NCI-H1105 (cell line): Measurements from ENCODE around the gene LRRC8E.
"Not testable (repeated sequence)": the region's sequence is repeated elsewhere in the genome, so short reads cannot be mapped to it uniquely, and the experiment has no call there.

Experiments
- DNase-seq: peaks from one replicate; lab custom pipeline; 2025; lab: John Stamatoyannopoulos, UW

The LRRC8E gene

GRCh38 chr19:7887408-7888144 lies 734 bp upstream of the LRRC8E start:
- DNase-seq, result no peak

GRCh38 chr19:7888826-7889217 lies 512 bp downstream of the LRRC8E start:
- DNase-seq, result no peak

GRCh38 chr19:7893362-7894101 lies 5.2 kb downstream of the LRRC8E start:
- DNase-seq, result not testable (repeated sequence)

- DNase-seq, result no peak
These were observed 6.5 kb downstream of the LRRC8E start for GRCh38 chr19:7894612-7895309.

GRCh38 chr19:7895565-7895964 lies 7.3 kb downstream of the LRRC8E start:
- no peak for DNase-seq

DNA sequence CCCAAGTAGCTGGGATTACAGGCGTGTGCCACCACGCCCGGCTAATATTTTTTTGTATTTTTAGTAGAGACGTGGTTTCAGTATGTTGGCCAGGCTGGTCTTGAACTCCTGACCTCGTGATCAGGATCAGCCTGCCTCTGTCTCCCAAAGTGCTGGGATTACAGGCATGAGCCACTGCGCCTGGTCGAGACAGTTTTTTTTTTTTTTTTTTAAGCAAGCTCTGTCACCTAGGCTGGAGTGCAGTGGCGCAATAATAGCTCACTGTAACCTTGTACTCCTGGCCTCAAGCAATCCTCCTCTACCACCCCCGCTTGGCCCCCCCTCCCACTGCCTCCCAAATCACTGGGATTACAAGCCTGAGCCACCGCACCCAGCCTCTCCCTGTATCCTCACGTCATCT lies 9.0 kb downstream of the LRRC8E start:
- no peak for DNase-seq

GRCh38 chr19:7898967-7899366 lies 10.7 kb downstream of the LRRC8E start:
- no peak for DNase-seq

- DNase-seq, result no peak
These were observed 11.6 kb downstream of the LRRC8E start for GRCh38 chr19:7899751-7900378.

GRCh38 chr19:7900401-7900870 lies 12.1 kb downstream of the LRRC8E start:
- DNase-seq, result no peak

GRCh38 chr19:7900931-7901330 lies 12.6 kb downstream of the LRRC8E start:
- DNase-seq, result no peak

- no peak for DNase-seq
These were observed 13.0 kb downstream of the LRRC8E start for GRCh38 chr19:7901337-7901736.

- no peak for DNase-seq
These were observed 14.5 kb downstream of the LRRC8E start for GRCh38 chr19:7902796-7903243.

DNA sequence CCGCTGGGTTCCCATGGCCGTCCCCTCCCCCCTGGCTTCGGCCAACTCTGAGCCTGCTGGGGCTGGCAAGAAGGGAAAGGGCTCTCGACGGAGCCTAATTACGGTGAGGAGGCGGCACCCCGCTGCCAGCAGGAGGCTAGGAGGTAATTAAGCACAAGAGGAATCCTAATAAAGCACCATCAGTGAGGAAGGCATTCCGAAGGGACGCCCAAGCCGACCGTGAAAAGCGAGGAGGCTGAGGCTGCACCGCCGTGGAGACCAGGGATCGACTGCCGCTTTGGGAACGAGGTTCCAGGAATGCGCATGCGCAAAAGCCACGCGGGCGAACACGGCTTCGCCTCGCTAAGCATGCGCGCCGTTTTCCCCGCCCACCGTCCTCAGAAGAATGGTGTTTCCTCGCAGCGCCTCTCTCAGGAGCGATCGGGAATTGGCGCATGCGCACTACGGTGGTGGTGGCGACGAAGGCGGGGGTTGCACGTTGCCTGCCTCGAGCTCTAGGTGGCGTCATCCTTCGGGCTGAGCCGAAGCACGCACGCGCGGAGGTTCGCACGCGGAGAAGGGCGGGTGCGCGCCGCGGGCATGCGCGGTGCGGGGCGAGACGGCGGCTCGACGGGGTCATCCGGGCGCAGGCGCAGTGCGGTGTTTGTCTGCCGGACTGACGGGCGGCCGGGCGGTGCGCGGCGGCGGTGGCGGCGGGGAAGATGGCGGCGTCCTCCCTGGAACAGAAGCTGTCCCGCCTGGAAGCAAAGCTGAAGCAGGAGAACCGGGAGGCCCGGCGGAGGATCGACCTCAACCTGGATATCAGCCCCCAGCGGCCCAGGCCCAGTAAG lies 15.1 kb downstream of the LRRC8E start, which contains the start of gene MAP2K7:
TSS of gene MAP2K7 (plus strand) at position 634 of the 830 bp plus-strand sequence. CDS start at position 702, 68 bp downstream.
- DNase-seq, result peak; percentile 100

DNA sequence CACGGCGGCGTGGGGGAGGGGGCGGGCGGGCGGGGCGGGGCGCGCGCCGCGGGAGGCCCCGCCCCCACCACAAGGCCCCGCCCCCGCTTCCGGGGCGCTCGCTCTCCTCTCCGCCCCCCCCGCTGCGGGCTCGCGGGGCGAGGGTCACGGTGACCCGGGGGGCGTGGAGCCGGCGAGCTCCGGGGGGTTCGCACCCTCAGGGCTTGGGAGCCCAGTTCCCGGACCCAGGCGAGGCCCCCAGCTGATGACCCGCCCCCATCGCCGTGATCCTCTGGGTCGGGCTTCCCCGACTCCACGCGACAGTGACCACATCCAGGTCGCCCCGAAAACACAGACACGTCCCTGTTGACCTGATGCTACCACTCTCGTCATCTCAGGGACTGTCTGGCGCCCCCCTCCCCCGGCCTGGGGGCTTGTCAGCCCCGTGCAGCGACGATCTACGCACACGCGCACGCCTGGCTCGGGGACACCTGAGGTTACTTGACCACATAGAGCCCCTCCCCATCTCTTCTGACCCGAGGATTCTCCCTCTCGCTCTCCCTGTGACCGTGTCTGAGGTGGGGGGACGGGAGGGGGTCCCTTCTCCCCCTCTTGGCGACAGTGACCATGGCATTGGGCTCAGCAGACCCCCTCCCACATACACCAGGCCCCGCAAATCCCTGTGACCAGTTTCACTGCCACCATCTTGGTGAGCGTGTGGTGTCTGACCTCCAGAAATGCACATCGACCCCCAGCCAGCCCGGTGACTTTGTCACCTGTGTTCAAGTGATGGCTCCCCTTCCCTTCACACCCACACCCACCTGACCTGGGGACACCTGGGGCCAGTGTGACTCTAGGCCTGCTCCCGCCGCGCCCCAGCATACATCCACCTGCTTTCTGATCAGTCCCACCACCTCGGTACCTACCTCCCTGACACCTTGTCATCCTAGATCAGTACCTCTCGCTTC lies 16.0 kb downstream of the LRRC8E start:
- DNase-seq, result peak; percentile 46

- DNase-seq, result no peak
These were observed 17.0 kb downstream of the LRRC8E start for GRCh38 chr19:7905268-7905667.

- DNase-seq, result no peak
These were observed 17.5 kb downstream of the LRRC8E start for GRCh38 chr19:7905859-7906258.

GRCh38 chr19:7907122-7907521 lies 18.8 kb downstream of the LRRC8E start:
- no peak for DNase-seq

DNA sequence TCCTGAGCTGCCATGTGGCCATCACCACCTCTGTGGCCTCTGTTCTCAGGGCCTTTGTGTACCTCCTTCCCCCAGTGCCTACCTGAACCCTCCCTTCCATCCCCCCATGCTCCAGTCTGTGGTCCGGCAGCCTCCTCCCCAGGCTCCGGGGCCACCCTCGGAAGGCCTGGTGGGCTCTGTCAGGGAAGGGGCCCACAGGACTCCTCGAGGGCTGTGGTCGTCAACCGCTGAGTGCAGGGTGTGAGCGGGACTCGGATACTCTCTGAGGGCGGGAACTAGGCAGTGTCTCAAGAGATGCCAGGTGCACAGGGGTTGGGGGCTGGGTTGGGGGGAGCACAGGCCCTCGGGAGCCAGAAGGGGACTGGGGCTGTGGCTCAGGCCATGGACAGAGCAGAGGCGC lies 19.2 kb downstream of the LRRC8E start:
- DNase-seq, result no peak

DNA sequence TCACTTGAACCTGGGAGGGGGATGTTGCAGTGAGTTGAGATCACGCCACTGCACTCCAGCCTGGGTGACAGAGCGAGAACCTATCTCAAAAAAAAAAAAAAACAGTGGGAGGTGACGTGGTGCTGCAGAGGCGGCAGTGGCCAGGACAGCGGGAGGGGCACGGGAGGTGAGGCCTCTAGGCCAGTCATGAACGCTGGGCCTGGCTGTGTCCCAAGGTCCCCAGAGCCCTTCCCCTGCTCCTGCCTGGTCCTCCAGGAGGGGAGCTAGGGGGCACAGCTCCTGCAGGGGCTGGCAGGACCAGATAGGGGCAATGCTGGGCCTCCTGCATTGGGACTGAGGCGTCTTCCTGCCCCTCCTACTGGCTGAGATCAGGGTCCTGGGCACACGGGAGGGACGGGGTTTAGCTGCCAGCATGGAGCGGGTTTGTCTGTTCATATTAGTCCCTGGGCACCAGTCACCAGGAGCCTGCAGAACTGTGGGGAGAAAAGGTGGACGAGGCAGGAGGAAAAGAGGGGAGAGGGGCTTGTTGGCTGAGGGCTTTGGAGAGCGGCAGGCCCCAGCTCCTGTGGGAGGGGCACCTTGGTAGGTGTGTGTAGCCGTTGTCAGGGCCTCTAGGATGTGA lies 19.9 kb downstream of the LRRC8E start:
- DNase-seq, result no peak
